Activated T-cell treated with anti-CD3 and anti-CD28 coated beads for 24 hours (primary cell): ENCODE results near the gene MTMR6.

Source experiments
- DNase-seq: peaks from one replicate; pipeline ENCODE4 v3.0.0-alpha.2; 2020; ENCODE audit warnings: low read depth

The MTMR6 gene

GRCh38 chr13:25217023-25217885, 70.0 kb downstream of the MTMR6 start:
- DNase-seq = no peak

- no peak for DNase-seq
These were observed 72.1 kb downstream of the MTMR6 start for GRCh38 chr13:25215253-25215575.

- no peak for DNase-seq
These were observed 72.6 kb downstream of the MTMR6 start for GRCh38 chr13:25214491-25215252.

GRCh38 chr13:25213715-25214114, 73.6 kb downstream of the MTMR6 start:
- DNase-seq = no peak

- DNase-seq = no peak
These were observed 76.3 kb downstream of the MTMR6 start for GRCh38 chr13:25210842-25211569.

GRCh38 chr13:25207291-25207810, 79.9 kb downstream of the MTMR6 start:
- DNase-seq = no peak

- no peak for DNase-seq
These were observed 82.4 kb downstream of the MTMR6 start for GRCh38 chr13:25204863-25205262.

- DNase-seq = no peak
These were observed 84.1 kb downstream of the MTMR6 start for GRCh38 chr13:25203127-25203740.

- no peak for DNase-seq
These were observed 86.5 kb downstream of the MTMR6 start for GRCh38 chr13:25200783-25201182.

GRCh38 chr13:25198647-25199046, 88.6 kb downstream of the MTMR6 start:
- DNase-seq = no peak

- no peak for DNase-seq
These were observed 90.3 kb downstream of the MTMR6 start for GRCh38 chr13:25196971-25197370.
